ENCODE data around the gene SLAMF9. TPM values are rescaled to one million over a fixed set of nuclear protein-coding genes. Genes with fewer than 3 reads are reported as not detected.

The SLAMF9 gene
- total RNA-seq, 1 donor from 2014 or later = 0.43 TPM

- Mint-ChIP-seq H3K27ac (ENCODE audit: unreplicated experiment) (peak within 1 kb of the TSS; percentile 99), H3K4me3 (ENCODE audit: unreplicated experiment) (peak within 1 kb of the TSS; percentile 90), H3K9me3 (ENCODE audit: unreplicated experiment) (no peaks in the 10 kb centered on the region), H3K36me3 (ENCODE audit: low read depth, unreplicated experiment) (peaks cover 10% of the 10 kb centered on the region), H3K4me1 (ENCODE audit: low read depth, unreplicated experiment) (peaks cover 30% of the 10 kb centered on the region), H3K27me3 (ENCODE audit: low read depth, unreplicated experiment) (peaks cover 5% of the 10 kb centered on the region)
- H3K9me3 ChIP-seq (ENCODE audit: insufficient read depth, low read depth, low read length) = no peaks in the 10 kb centered on the region
- FAIRE-seq = no peak
- H3K4me2 ChIP-seq (ENCODE audit: low read length) = peak within 1 kb of the TSS; percentile 98
- H3K4me3 ChIP-seq (ENCODE audit: insufficient read depth, low read depth, low read length) = peak within 1 kb of the TSS; percentile 98
- no peak for TF ChIP-seq EZH2 (IDR thresholded peaks at IDR 0.05; ENCODE audit: insufficient read depth, low read length)
- no peak for TF ChIP-seq CTCF (IDR thresholded peaks at IDR 0.05; ENCODE audit: insufficient read depth, low read depth, low read length)
- H3K27me3 ChIP-seq (ENCODE audit: insufficient read depth, low read length) = no peaks in the 10 kb centered on the region
- peak within 1 kb of the TSS; percentile 100 for H3K27ac ChIP-seq (ENCODE audit: low read depth, low read length)
- peak; percentile 83 for DNase-seq (ENCODE audit: low read depth)
- peaks cover 9% of the 10 kb centered on the region for H3K36me3 ChIP-seq (ENCODE audit: insufficient read depth, low read length)
- peak within 1 kb of the TSS; percentile 99 for H3K9ac ChIP-seq (ENCODE audit: low read length)
- peaks cover 57% of the 10 kb centered on the region for H3K79me2 ChIP-seq (ENCODE audit: insufficient read depth, low read length)
- H2AFZ ChIP-seq (ENCODE audit: low read depth, low read length) = peak within 1 kb of the TSS; percentile 64
- peaks cover 35% of the 10 kb centered on the region for H3K4me1 ChIP-seq (ENCODE audit: insufficient read depth, low read length)
- peaks cover 40% of the 10 kb centered on the region for H4K20me1 ChIP-seq (ENCODE audit: insufficient read depth, low read length)
Observed at GRCh38 chr1:159924791-159925718, 29.0 kb downstream of the SLAMF9 start, which contains the start of gene TAGLN2. Gene TAGLN2, minus strand, starts transcription at chr1:159925507. Its CDS starts 4,998 bp downstream, at chr1:159920509.

GRCh38 chr1:159924025-159924790 is 29.8 kb downstream of the SLAMF9 start:
- H3K4me1 Mint-ChIP-seq (ENCODE audit: low read depth, unreplicated experiment) = peaks cover 37% of the 10 kb centered on the region
- H3K27me3 Mint-ChIP-seq (ENCODE audit: low read depth, unreplicated experiment) = peaks cover 2% of the 10 kb centered on the region
- no peak for FAIRE-seq
- peak overlapping the region; percentile 99 for H3K9ac ChIP-seq (ENCODE audit: low read length)
- no peaks in the 10 kb centered on the region for H3K27me3 ChIP-seq (ENCODE audit: insufficient read depth, low read length)
- no peaks in the 10 kb centered on the region for H3K9me3 Mint-ChIP-seq (ENCODE audit: unreplicated experiment)
- peak overlapping the region; percentile 98 for H3K4me3 ChIP-seq (ENCODE audit: insufficient read depth, low read depth, low read length)
- peak; percentile 81 for DNase-seq (ENCODE audit: low read depth)
- H3K9me3 ChIP-seq (ENCODE audit: insufficient read depth, low read depth, low read length) = no peaks in the 10 kb centered on the region
- peak overlapping the region; percentile 100 for H3K27ac ChIP-seq (ENCODE audit: low read depth, low read length)
- peaks cover 18% of the 10 kb centered on the region for H3K36me3 ChIP-seq (ENCODE audit: insufficient read depth, low read length)
- H3K27ac Mint-ChIP-seq (ENCODE audit: unreplicated experiment) = peak overlapping the region; percentile 99
- no peak overlapping the region for H2AFZ ChIP-seq (ENCODE audit: low read depth, low read length)
- H3K36me3 Mint-ChIP-seq (ENCODE audit: low read depth, unreplicated experiment) = peaks cover 15% of the 10 kb centered on the region
- H3K4me1 ChIP-seq (ENCODE audit: insufficient read depth, low read length) = peaks cover 35% of the 10 kb centered on the region
- H3K4me3 Mint-ChIP-seq (ENCODE audit: unreplicated experiment) = peak overlapping the region; percentile 90
- H3K79me2 ChIP-seq (ENCODE audit: insufficient read depth, low read length) = peaks cover 65% of the 10 kb centered on the region
- H4K20me1 ChIP-seq (ENCODE audit: insufficient read depth, low read length) = peaks cover 49% of the 10 kb centered on the region
- H3K4me2 ChIP-seq (ENCODE audit: low read length) = peak overlapping the region; percentile 98
- TF ChIP-seq CTCF (IDR thresholded peaks at IDR 0.05; ENCODE audit: insufficient read depth, low read depth, low read length) (no peak), EZH2 (IDR thresholded peaks at IDR 0.05; ENCODE audit: insufficient read depth, low read length) (no peak)

Measured in astrocyte (in vitro differentiated cells and primary cell).